Colonic mucosa (tissue), 4 donors: ENCODE data around the gene CLPSL2. TPM values are rescaled to one million over a fixed set of nuclear protein-coding genes. Genes with fewer than 3 reads are reported as not detected.

Experiments used
- DNase-seq: peaks from one replicate; pipeline ENCODE4 v3.0.0-alpha.2; 2020
- H3K27ac ChIP-seq: fragments of 200-600 bp; one replicate; pipeline ENCODE4 v1.8.0; 2021
- H3K27me3 ChIP-seq: fragments of 200-600 bp; one replicate; pipeline ENCODE4 v1.8.0; 2021
- H3K36me3 ChIP-seq: fragments of 200-600 bp; one replicate; pipeline ENCODE4 v1.8.0; 2021
- H3K4me1 ChIP-seq: fragments of 200-600 bp; one replicate; pipeline ENCODE4 v1.8.0; 2021; ENCODE audit warnings: mild to moderate bottlenecking
- H3K4me3 ChIP-seq: fragments of 200-600 bp; one replicate; pipeline ENCODE4 v1.8.0; 2021
- H3K9ac ChIP-seq, 2 donors: one replicate each; pipeline ENCODE4 v1.7.0; 2013; ENCODE audit warnings: control low read depth in 2 of 2, low read depth in 2 of 2, low read length in 2 of 2
- H3K9me3 ChIP-seq: fragments of 200-600 bp; one replicate; pipeline ENCODE4 v1.8.0; 2021
- CTCF ChIP-seq: fragments of 200-600 bp; IDR thresholded peaks from one replicate; pipeline ENCODE4 v1.8.0; 2022; ENCODE audit warnings: antibody characterized with exemption, mild to moderate bottlenecking
- intact Hi-C: fragments of 100-400 bp; cut with DNase I; formaldehyde crosslinking; loops from one replicate; pipeline ENCODE4 v1.14.1; 2022
- total RNA-seq, 2 donors: library from RNA; stranded (reverse); fragmentation: NEBNext Ultra II Directional in 1 of 2; extraction: Animal tissue kit (Norgen Biotek cat#: 25700) in 1 of 2; gene quantifications; one replicate each; pipeline ENCODE4 v1.2.1, GENCODE V29; 2021
- donor health status: healthy.
- donor health status: DM: no; HTN: no; CAD: no.
- donor health status: DM: no; HTN: no; CAD: no.

The CLPSL2 gene
- total RNA-seq, 2 donors from 2014 or later: not detected

- Histone ChIP-seq H3K9ac (no peak overlapping the region), H3K4me3 (no peak overlapping the region), H3K4me1 (no peaks in the 10 kb centered on the region), H3K9me3 (no peaks in the 10 kb centered on the region), H3K36me3 (no peaks in the 10 kb centered on the region), H3K27ac (no peak overlapping the region), H3K27me3 (no peaks in the 10 kb centered on the region)
- intact Hi-C loops: no loop called here
- TF ChIP-seq CTCF: no peak
- DNase-seq: no peak
Measured at GRCh38 chr6:35742842-35743241, 33.6 kb upstream of the CLPSL2 start.

GRCh38 chr6:35745509-35745908, 30.9 kb upstream of the CLPSL2 start:
- H3K36me3 ChIP-seq: no peaks in the 10 kb centered on the region
- H3K9me3 ChIP-seq: no peaks in the 10 kb centered on the region
- no peak for DNase-seq
- no peaks in the 10 kb centered on the region for H3K27me3 ChIP-seq
- no peak for TF ChIP-seq CTCF
- H3K4me1 ChIP-seq: no peaks in the 10 kb centered on the region
- no peak overlapping the region for H3K9ac ChIP-seq
- intact Hi-C loops: no loop called here
- no peak overlapping the region for H3K4me3 ChIP-seq
- no peak overlapping the region for H3K27ac ChIP-seq

GRCh38 chr6:35746516-35746915, 29.9 kb upstream of the CLPSL2 start:
- TF ChIP-seq CTCF: no peak
- no peaks in the 10 kb centered on the region for H3K4me1 ChIP-seq
- no peaks in the 10 kb centered on the region for H3K27me3 ChIP-seq
- H3K4me3 ChIP-seq: no peak overlapping the region
- no peak for DNase-seq
- H3K9me3 ChIP-seq: no peaks in the 10 kb centered on the region
- no peak overlapping the region for H3K27ac ChIP-seq
- no peaks in the 10 kb centered on the region for H3K36me3 ChIP-seq
- intact Hi-C loops: no loop called here
- H3K9ac ChIP-seq: no peak overlapping the region

GRCh38 chr6:35747877-35748276, 28.5 kb upstream of the CLPSL2 start:
- intact Hi-C loops: no loop called here
- H3K4me3 ChIP-seq: no peak overlapping the region

GRCh38 chr6:35750557-35750956, 25.8 kb upstream of the CLPSL2 start:
- DNase-seq: no peak
- Histone ChIP-seq H3K27ac (no peak overlapping the region), H3K4me3 (no peak overlapping the region), H3K36me3 (no peaks in the 10 kb centered on the region), H3K4me1 (no peaks in the 10 kb centered on the region), H3K27me3 (no peaks in the 10 kb centered on the region), H3K9ac (no peak overlapping the region), H3K9me3 (no peaks in the 10 kb centered on the region)
- TF ChIP-seq CTCF: no peak
- intact Hi-C loops: no loop called here

More at GRCh38 chr6:35747877-35748276, 28.5 kb upstream of the CLPSL2 start:
- Histone ChIP-seq H3K9ac (no peak overlapping the region), H3K27ac (no peak overlapping the region), H3K4me1 (no peaks in the 10 kb centered on the region), H3K36me3 (no peaks in the 10 kb centered on the region), H3K9me3 (no peaks in the 10 kb centered on the region), H3K27me3 (no peaks in the 10 kb centered on the region)
- TF ChIP-seq CTCF: no peak
- DNase-seq: no peak

GRCh38 chr6:35751594-35751993, 24.8 kb upstream of the CLPSL2 start:
- DNase-seq: no peak
- Histone ChIP-seq H3K4me1 (no peaks in the 10 kb centered on the region), H3K36me3 (no peaks in the 10 kb centered on the region), H3K9me3 (no peaks in the 10 kb centered on the region), H3K27ac (no peak overlapping the region), H3K9ac (no peak overlapping the region), H3K27me3 (no peaks in the 10 kb centered on the region), H3K4me3 (no peak overlapping the region)
- TF ChIP-seq CTCF: no peak
- intact Hi-C loops: no loop called here
